Mesenteric fat pad (tissue), 1 donor: ENCODE data around the gene ZBTB12. TPM values are rescaled to one million over a fixed set of nuclear protein-coding genes. Genes with fewer than 3 reads are reported as not detected.
"Not testable (repeated sequence)": the region's sequence is repeated elsewhere in the genome, so short reads cannot be mapped to it uniquely, and the experiment has no call there.

Experiments
- DNase-seq: peaks from one replicate; pipeline ENCODE4 v3.0.0-alpha.2; 2020; ENCODE audit warnings: low spot score
- long read RNA-seq: library from polyadenylated mRNA; unstranded; transcript quantifications from one replicate; pipeline ENCODE4 v2.0.0, GENCODE V29; 2020
- total RNA-seq: library from RNA; stranded (reverse); fragmentation: NEBNext Ultra II Directional; extraction: Animal tissue kit (Norgen Biotek cat#: 25700); gene quantifications from one replicate; pipeline ENCODE4 v1.2.1, GENCODE V29; 2021
- donor health status: DM: yes; HTN: yes; CAD: no.

Gene ZBTB12, protein sequence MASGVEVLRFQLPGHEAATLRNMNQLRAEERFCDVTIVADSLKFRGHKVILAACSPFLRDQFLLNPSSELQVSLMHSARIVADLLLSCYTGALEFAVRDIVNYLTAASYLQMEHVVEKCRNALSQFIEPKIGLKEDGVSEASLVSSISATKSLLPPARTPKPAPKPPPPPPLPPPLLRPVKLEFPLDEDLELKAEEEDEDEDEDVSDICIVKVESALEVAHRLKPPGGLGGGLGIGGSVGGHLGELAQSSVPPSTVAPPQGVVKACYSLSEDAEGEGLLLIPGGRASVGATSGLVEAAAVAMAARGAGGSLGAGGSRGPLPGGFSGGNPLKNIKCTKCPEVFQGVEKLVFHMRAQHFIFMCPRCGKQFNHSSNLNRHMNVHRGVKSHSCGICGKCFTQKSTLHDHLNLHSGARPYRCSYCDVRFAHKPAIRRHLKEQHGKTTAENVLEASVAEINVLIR
- total RNA-seq = 2.9 TPM
- long read RNA-seq = 0 reads

DNA sequence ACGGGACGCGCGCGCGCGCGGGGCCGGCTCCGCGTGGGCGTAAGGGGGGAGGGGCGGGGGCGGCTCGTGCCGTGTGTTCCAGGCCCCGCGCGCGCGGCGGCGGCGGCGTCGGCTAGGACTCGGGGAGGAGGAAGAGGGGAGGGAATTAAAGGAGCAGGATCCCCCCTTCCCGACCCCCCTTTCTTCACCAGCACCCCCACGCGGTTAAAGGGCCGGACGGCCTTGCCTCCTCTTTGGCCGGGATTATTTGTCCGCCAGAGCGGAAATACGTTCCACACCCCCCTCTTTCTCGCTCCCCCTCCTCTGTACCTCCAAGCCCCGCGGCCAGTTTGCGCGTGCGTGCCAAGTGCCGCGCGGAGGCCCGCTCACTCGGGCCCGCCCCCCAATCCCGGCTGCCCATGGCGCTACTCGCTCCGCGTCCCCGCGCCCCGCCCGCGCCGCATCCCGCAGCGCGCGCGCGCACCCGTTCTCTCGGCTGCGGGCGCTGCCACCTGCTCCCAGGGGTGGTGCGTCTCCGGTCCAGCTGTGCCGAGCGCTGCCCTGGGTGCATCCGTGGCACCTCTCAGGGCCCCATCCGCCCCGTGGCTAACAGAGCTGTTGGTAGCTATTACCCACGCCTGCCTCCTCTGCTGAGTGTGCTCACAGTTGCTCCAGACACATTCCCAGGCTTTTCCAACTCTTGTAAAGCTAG is at the start of gene ZBTB12:
TSS of gene ZBTB12 (minus strand) at position 134 of the 691 bp plus-strand sequence. CDS start 781 bp downstream, outside the sequence.
- DNase-seq = peak; percentile 95

DNA sequence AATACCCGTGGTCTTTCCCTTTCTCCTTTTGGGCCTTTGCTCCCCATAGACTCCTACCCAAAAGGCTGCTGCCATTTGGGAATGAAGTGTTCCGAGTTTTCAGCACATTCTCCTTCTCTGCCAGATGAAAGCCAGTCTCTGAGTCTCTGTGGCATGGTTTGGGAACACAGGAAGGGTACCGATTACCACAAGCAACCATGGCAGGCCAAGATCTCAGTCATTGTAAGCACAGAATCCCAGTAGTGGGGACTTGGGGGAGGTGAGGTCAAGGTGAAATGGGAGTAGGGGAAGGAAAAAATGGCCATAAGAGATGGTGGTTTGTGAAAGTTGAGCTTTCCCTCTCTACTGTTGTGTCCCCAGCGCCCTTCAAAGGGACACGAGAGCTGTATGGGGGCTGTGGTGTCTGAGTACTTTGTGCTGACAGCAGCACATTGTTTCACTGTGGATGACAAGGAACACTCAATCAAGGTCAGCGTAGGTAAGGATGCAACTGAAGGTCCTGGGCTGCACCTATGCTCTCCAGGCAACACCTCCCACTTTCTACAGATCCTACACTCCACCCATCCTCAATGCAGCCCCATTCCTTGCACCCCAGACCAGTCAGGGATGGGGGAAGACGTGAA is 48.2 kb upstream of the ZBTB12 start:
- DNase-seq = no peak

GRCh38 chr6:31948753-31949413 is 47.0 kb upstream of the ZBTB12 start:
- no peak for DNase-seq

- no peak for DNase-seq
Measured at GRCh38 chr6:31948306-31948705, 46.4 kb upstream of the ZBTB12 start.

- no peak for DNase-seq
Measured at GRCh38 chr6:31947864-31948263, 46.0 kb upstream of the ZBTB12 start.

- DNase-seq = no peak
Measured at GRCh38 chr6:31947070-31947675, 45.3 kb upstream of the ZBTB12 start.

GRCh38 chr6:31946370-31946885 is 44.5 kb upstream of the ZBTB12 start:
- no peak for DNase-seq

GRCh38 chr6:31945507-31946369 is 43.9 kb upstream of the ZBTB12 start, which contains the start of gene CFB:
Gene CFB (plus strand): TSS chr6:31946095. CDS start chr6:31946222, 127 bp downstream.
- no peak for DNase-seq

DNA sequence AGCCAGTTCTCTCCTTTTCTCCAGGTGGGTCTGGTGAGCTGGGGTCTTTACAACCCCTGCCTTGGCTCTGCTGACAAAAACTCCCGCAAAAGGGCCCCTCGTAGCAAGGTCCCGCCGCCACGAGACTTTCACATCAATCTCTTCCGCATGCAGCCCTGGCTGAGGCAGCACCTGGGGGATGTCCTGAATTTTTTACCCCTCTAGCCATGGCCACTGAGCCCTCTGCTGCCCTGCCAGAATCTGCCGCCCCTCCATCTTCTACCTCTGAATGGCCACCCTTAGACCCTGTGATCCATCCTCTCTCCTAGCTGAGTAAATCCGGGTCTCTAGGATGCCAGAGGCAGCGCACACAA is 43.2 kb upstream of the ZBTB12 start:
- DNase-seq = no peak

GRCh38 chr6:31943742-31944141 is 41.9 kb upstream of the ZBTB12 start:
- no peak for DNase-seq

DNA sequence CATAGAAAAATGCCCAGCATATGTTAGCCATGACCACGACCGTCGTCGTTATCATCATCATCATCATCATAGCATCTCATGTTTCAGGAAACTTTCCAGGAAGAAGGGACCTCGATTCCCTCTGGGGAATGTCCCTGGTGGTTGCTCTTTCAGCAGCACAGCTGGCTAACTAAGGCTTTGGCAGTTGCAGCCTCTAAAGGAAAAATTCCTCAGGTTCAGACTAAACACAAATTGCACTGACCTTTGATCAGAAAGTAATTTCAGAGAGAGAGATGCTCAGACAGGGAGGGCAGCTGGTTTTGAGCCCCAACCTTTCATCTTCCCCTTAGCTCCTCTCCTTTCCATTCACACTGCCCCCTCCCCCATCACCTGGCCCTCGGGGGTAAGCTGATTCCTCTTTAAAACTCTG is 38.4 kb upstream of the ZBTB12 start:
- DNase-seq = no peak

GRCh38 chr6:31935823-31936222 is 33.9 kb upstream of the ZBTB12 start:
- no peak for DNase-seq

- DNase-seq = no peak
Measured at GRCh38 chr6:31935021-31935420, 33.1 kb upstream of the ZBTB12 start.

DNA sequence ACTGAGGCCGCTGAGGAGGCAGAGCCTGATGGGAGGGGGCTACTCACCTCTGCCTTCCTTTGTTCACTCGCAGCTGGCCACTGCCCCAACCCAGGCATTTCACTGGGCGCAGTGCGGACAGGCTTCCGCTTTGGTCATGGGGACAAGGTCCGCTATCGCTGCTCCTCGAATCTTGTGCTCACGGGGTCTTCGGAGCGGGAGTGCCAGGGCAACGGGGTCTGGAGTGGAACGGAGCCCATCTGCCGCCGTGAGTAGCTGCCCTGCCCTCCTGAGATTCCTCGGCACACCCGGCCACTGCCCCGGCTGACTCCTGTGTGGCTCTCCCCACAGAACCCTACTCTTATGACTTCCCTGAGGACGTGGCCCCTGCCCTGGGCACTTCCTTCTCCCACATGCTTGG is 31.7 kb upstream of the ZBTB12 start:
- DNase-seq = no peak

DNA sequence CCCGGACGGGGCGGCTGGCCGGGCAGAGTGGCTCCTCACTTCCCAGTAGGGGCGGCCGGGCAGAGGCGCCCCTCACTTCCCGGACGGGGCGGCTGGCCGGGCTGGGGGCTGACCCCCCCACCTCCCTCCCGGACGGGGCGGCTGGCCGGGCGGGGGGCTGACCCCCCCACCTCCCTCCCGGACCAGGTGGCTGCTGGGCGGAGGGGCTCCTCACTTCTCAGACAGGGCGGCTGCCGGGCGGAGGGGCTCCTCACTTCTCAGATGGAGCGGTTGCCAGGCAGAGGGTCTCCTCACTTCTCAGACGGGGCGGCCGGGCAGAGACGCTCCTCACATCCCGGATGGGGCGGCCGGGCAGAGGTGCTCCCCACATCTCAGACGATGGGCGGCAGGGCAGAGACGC is 30.3 kb upstream of the ZBTB12 start:
- not testable (repeated sequence) for DNase-seq

- no peak for DNase-seq
Measured at GRCh38 chr6:31930962-31931361, 29.1 kb upstream of the ZBTB12 start.

DNA sequence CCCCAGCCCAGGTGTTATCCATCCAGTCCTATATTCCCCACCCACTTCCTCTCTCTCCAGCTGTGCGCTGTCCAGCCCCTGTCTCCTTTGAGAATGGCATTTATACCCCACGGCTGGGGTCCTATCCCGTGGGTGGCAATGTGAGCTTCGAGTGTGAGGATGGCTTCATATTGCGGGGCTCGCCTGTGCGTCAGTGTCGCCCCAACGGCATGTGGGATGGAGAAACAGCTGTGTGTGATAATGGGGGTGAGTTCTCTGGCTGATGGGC is 26.7 kb upstream of the ZBTB12 start:
- DNase-seq = no peak

DNA sequence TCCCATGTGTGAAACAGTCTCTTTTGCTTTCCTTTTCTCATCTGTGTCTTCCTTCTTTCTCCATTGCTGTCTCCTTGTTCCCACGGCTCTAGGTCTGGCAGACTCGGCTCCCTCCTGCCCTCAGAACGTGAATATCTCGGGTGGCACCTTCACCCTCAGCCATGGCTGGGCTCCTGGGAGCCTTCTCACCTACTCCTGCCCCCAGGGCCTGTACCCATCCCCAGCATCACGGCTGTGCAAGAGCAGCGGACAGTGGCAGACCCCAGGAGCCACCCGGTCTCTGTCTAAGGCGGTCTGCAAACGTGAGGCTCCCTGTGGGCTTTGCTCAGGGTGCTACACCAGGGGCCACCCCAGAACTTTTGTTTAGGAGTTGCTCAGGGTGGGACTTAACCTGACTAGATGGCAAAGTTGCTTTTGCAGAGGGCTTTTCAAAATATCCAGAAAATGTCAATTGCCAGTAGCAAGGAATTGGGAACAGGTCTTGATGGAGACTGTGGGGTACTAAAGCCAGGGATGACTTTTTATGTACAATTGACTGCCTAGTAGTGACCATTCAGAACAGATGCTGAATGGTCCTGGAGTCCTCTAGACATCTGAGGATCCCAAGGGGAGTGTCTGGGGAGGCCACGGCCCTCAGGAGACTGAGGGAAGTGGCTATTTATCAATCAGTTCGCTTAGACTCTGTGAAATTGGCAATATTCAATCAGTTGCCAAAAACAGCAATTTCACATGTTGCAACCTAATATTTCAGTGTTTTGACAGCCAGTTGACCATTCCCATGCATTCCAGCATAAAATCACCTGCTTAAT is 26.2 kb upstream of the ZBTB12 start:
- no peak for DNase-seq

- DNase-seq = no peak
Measured at GRCh38 chr6:31927242-31927862, 25.5 kb upstream of the ZBTB12 start, which contains the start of gene C2. Gene C2 (plus strand): TSS chr6:31927717. CDS start chr6:31927753, 36 bp downstream.
